Aorta (tissue), 5 donors: ENCODE measurements around the gene ARHGAP30. TPM values are rescaled to one million over a fixed set of nuclear protein-coding genes. Genes with fewer than 3 reads are reported as not detected.

ENCODE experiments used
- ATAC-seq: fragments of 200-7000 bp; cut with Tn5 transposase; one replicate; pipeline ENCODE4 v1.9.1; 2022; ENCODE audit warnings: moderate library complexity; ENCODE audit not compliant: low FRiP score
- DNase-seq, 2 donors: peaks; one replicate each; pipeline ENCODE4 v3.0.0-alpha.2; 2020
- H3K27ac ChIP-seq, 2 donors: one replicate each; pipeline ENCODE4 v1.5.1; 2013; ENCODE audit warnings: low read length in 2 of 2, mild to moderate bottlenecking in 2 of 2, moderate library complexity in 2 of 2, control low read depth in 1 of 2, inconsistent platforms in 1 of 2, low read depth in 1 of 2
- H3K27me3 ChIP-seq, 2 donors: one replicate each; pipeline ENCODE4 v1.6.1; 2013; ENCODE audit warnings: control low read depth in 1 of 2, low read length in 1 of 2, mild to moderate bottlenecking in 1 of 2, moderate library complexity in 1 of 2; ENCODE audit not compliant: insufficient read depth in 2 of 2, control insufficient read depth in 1 of 2
- H3K36me3 ChIP-seq, 2 donors: one replicate each; pipeline ENCODE4 v1.6.1; 2013; ENCODE audit warnings: control low read depth in 1 of 2, low read length in 1 of 2, mild to moderate bottlenecking in 1 of 2; ENCODE audit not compliant: insufficient read depth in 2 of 2, control insufficient read depth in 1 of 2
- H3K4me1 ChIP-seq, 2 donors: one replicate each; pipeline ENCODE4 v1.6.1; 2013; ENCODE audit warnings: low read length in 2 of 2, control low read depth in 1 of 2, mild to moderate bottlenecking in 1 of 2, moderate library complexity in 1 of 2; ENCODE audit not compliant: insufficient read depth in 2 of 2, control insufficient read depth in 1 of 2
- H3K4me3 ChIP-seq, 2 donors: one replicate each; pipeline ENCODE4 v1.5.1; 2013; ENCODE audit warnings: low read length in 2 of 2, control low read depth in 1 of 2, mild to moderate bottlenecking in 1 of 2
- H3K9me3 ChIP-seq: one replicate; pipeline ENCODE4 v1.6.1; 2013; ENCODE audit warnings: mild to moderate bottlenecking, low read length; ENCODE audit not compliant: control insufficient read depth
- WGBS, 2 donors: extraction: QIAGEN DNeasy Blood & Tissue Kit; methylation state at CpG; one replicate each; pipeline ENCODE4 v1.1.7; 2013; 5-methylcytosine and 5-hydroxymethylcytosine counted together
- intact Hi-C, 2 donors: fragments of 100-400 bp; cut with DNase I; formaldehyde crosslinking; loops; one replicate each; pipeline versions ENCODE4 v1.14.2 to v1.15.0; 2022
- polyA plus RNA-seq, 2 donors: library from polyadenylated mRNA; stranded (reverse); fragments of 200-250 nt; gene quantifications; one replicate each; pipeline ENCODE4 v1.2.3, GENCODE V29; 2013
- total RNA-seq, 2 donors: library from RNA; stranded (reverse); fragmentation: NEBNext Ultra II Directional; extraction: Animal tissue kit (Norgen Biotek cat#: 25700); gene quantifications; one replicate each; pipeline ENCODE4 v1.2.1, GENCODE V29; 2021
- donor health status: healthy with polysubstance abuse.
- donor health status: Bipolar disorder and iron deficiency.
- donor health status: DM: no; HTN: no; CAD: no.
- donor health status: DM: no; HTN: no; CAD: no.
- donor health status: DM: yes; HTN: yes; CAD: no.

Gene ARHGAP30
- total and polyA plus RNA-seq, 4 donors, result 1.3 to 20.5 (median 13.4) TPM

GRCh38 chr1:161079436-161080110, 9.9 kb upstream of the ARHGAP30 start:
- intact Hi-C loops, result no loop called here
- Histone ChIP-seq H3K9me3 (no peaks in the 10 kb centered on the region), H3K36me3 (no peaks in the 10 kb centered on the region), H3K4me1 (no peaks in the 10 kb centered on the region), H3K27ac (no peak overlapping the region), H3K4me3 (no peak overlapping the region), H3K27me3 (no peaks in the 10 kb centered on the region)
- WGBS, 2 donors, result 44 to 47% methylated on average over 39 to 41 of the region's 41 CpGs
- no peak for ATAC-seq
- DNase-seq, result peak in 1 of 2 donors; percentile 70

GRCh38 chr1:161077426-161077825, 7.7 kb upstream of the ARHGAP30 start:
- WGBS, 2 donors, result 60 to 68% methylated on average over 9 of the region's 9 CpGs
- Histone ChIP-seq H3K4me1 (no peaks in the 10 kb centered on the region), H3K27ac (no peak overlapping the region), H3K27me3 (no peaks in the 10 kb centered on the region), H3K4me3 (no peak overlapping the region), H3K9me3 (no peaks in the 10 kb centered on the region), H3K36me3 (no peaks in the 10 kb centered on the region)
- DNase-seq (peak in 1 of 2 donors; percentile 48), ATAC-seq (no peak)
- intact Hi-C loops, result no loop called here

- DNase-seq (peak in 1 of 2 donors; percentile 11), ATAC-seq (no peak)
- intact Hi-C loops, result no loop called here
- Histone ChIP-seq H3K36me3 (no peaks in the 10 kb centered on the region), H3K4me3 (no peak overlapping the region), H3K9me3 (no peaks in the 10 kb centered on the region), H3K4me1 (no peaks in the 10 kb centered on the region), H3K27ac (no peak overlapping the region), H3K27me3 (no peaks in the 10 kb centered on the region)
Observed at GRCh38 chr1:161076410-161076809, 6.7 kb upstream of the ARHGAP30 start.

GRCh38 chr1:161074676-161075368, 5.1 kb upstream of the ARHGAP30 start:
- no peaks in the 10 kb centered on the region for H3K36me3 ChIP-seq
- ATAC-seq (no peak), DNase-seq (peak in 1 of 2 donors; percentile 53)
- 78 to 81% methylated on average over 12 of the region's 12 CpGs for WGBS, 2 donors
- no peaks in the 10 kb centered on the region for H3K9me3 ChIP-seq
- no peaks in the 10 kb centered on the region for H3K27me3 ChIP-seq
- H3K4me3 ChIP-seq, result no peak overlapping the region
- H3K4me1 ChIP-seq, result no peaks in the 10 kb centered on the region
- no peak overlapping the region for H3K27ac ChIP-seq
- intact Hi-C loops, result no loop called here

GRCh38 chr1:161073474-161074121, 3.9 kb upstream of the ARHGAP30 start:
- Histone ChIP-seq H3K27me3 (no peaks in the 10 kb centered on the region), H3K36me3 (no peaks in the 10 kb centered on the region), H3K4me3 (no peak overlapping the region), H3K27ac (no peak overlapping the region), H3K4me1 (no peaks in the 10 kb centered on the region), H3K9me3 (no peaks in the 10 kb centered on the region)
- intact Hi-C loops, result no loop called here
- ATAC-seq (peak; percentile 4), DNase-seq (peak in 1 of 2 donors; percentile 60)
- WGBS, 2 donors, result 74 to 78% methylated on average over 7 of the region's 7 CpGs

- ATAC-seq, result no peak
Observed at GRCh38 chr1:161072751-161073449, 3.2 kb upstream of the ARHGAP30 start.

GRCh38 chr1:161071886-161072371, 2.2 kb upstream of the ARHGAP30 start:
- Histone ChIP-seq H3K36me3 (no peaks in the 10 kb centered on the region), H3K9me3 (no peaks in the 10 kb centered on the region), H3K27ac (no peak overlapping the region), H3K4me3 (no peak overlapping the region), H3K4me1 (no peaks in the 10 kb centered on the region), H3K27me3 (no peaks in the 10 kb centered on the region)
- 78 to 79% methylated on average over 9 of the region's 9 CpGs for WGBS, 2 donors
- DNase-seq (peak in 1 of 2 donors; percentile 72), ATAC-seq (no peak)
- intact Hi-C loops, result no loop called here

More at GRCh38 chr1:161072751-161073449, 3.2 kb upstream of the ARHGAP30 start:
- no peaks in the 10 kb centered on the region for H3K9me3 ChIP-seq
- no peak overlapping the region for H3K27ac ChIP-seq
- H3K36me3 ChIP-seq, result no peaks in the 10 kb centered on the region
- DNase-seq, result no peak
- H3K4me3 ChIP-seq, result no peak overlapping the region
- no peaks in the 10 kb centered on the region for H3K27me3 ChIP-seq
- WGBS, 2 donors, result 92 to 94% methylated on average over 17 to 19 of the region's 19 CpGs
- no peaks in the 10 kb centered on the region for H3K4me1 ChIP-seq
- intact Hi-C loops, result no loop called here

GRCh38 chr1:161070761-161071160, 1.1 kb upstream of the ARHGAP30 start:
- DNase-seq (no peak), ATAC-seq (no peak)
- H3K27ac ChIP-seq, result no peak overlapping the region
- H3K9me3 ChIP-seq, result no peaks in the 10 kb centered on the region
- intact Hi-C loops, result no loop called here
- WGBS, 2 donors, result 92 to 95% methylated on average over 4 of the region's 4 CpGs
- no peak overlapping the region for H3K4me3 ChIP-seq
- H3K4me1 ChIP-seq, result no peaks in the 10 kb centered on the region
- H3K27me3 ChIP-seq, result no peaks in the 10 kb centered on the region
- H3K36me3 ChIP-seq, result no peaks in the 10 kb centered on the region
